Suprapubic skin (tissue), 4 donors: ENCODE measurements around the gene RAB11FIP2.

ENCODE experiments used
- EP300 ChIP-seq: sonication (generic); formaldehyde crosslinking; IDR thresholded peaks from one replicate; pipeline ENCODE4 v1.6.1; 2017; ENCODE audit warnings: antibody characterized with exemption
- POLR2A ChIP-seq, 2 donors: fragments of 450-650 bp; IDR thresholded peaks; one replicate each; pipeline ENCODE4 v1.6.1; 2017; ENCODE audit warnings: antibody characterized with exemption in 2 of 2, mild to moderate bottlenecking in 2 of 2, moderate library complexity in 2 of 2
- POLR2AphosphoS5 ChIP-seq, 3 donors: sonication (generic); formaldehyde crosslinking; IDR thresholded peaks; one replicate each; pipeline ENCODE4 v1.6.1; 2017; ENCODE audit warnings: antibody characterized with exemption in 3 of 3
- TF ChIP-seq, protein P1 (sequence below), 2 donors: fragments of 200-600 bp in 1 of 2; fragments of 450-650 bp in 1 of 2; sonication (generic) in 1 of 2; IDR thresholded peaks; one replicate each; pipeline ENCODE4 v1.5.1; 2016 to 2019; ENCODE audit warnings: antibody characterized with exemption in 2 of 2, mild to moderate bottlenecking in 1 of 2, moderate library complexity in 1 of 2

DNA sequence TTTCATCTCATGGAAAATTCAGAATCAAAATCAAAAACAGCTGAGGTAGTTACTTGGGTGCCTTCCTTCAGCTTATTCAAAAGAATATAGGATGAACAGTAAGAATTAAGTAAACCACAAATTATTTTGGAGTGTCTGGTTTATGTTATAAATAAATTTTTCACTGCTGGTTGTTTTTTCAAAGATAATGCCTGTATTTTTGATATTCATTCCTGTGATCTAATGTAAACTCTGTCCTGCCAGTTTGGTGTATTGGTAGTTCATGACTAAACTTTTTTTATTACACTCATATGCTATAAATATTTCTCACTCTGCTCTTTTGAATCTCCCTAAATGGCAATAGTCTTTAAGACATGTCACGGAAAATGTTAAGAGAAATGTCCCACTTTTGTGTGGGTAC, 11.6 kb upstream of the RAB11FIP2 start:
- TF ChIP-seq POLR2A (IDR thresholded peaks at IDR 0.05) (no peak), EP300 (no peak), POLR2AphosphoS5 (IDR thresholded peaks at IDR 0.05) (no peak)
- TF ChIP-seq, protein P1, sequence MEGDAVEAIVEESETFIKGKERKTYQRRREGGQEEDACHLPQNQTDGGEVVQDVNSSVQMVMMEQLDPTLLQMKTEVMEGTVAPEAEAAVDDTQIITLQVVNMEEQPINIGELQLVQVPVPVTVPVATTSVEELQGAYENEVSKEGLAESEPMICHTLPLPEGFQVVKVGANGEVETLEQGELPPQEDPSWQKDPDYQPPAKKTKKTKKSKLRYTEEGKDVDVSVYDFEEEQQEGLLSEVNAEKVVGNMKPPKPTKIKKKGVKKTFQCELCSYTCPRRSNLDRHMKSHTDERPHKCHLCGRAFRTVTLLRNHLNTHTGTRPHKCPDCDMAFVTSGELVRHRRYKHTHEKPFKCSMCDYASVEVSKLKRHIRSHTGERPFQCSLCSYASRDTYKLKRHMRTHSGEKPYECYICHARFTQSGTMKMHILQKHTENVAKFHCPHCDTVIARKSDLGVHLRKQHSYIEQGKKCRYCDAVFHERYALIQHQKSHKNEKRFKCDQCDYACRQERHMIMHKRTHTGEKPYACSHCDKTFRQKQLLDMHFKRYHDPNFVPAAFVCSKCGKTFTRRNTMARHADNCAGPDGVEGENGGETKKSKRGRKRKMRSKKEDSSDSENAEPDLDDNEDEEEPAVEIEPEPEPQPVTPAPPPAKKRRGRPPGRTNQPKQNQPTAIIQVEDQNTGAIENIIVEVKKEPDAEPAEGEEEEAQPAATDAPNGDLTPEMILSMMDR (IDR thresholded peaks at IDR 0.05), result no peak
